Measurements from ENCODE around the gene ERC1. TPM values are rescaled to one million over a fixed set of nuclear protein-coding genes. Genes with fewer than 3 reads are reported as not detected.

ERC1 gene
- total and polyA plus RNA-seq, 9 of the 15 experiments (the other 6 are each of a cell fraction or from before 2014, with no cell fraction given): 0.74 to 11.8 (median 4.8) TPM

DNA sequence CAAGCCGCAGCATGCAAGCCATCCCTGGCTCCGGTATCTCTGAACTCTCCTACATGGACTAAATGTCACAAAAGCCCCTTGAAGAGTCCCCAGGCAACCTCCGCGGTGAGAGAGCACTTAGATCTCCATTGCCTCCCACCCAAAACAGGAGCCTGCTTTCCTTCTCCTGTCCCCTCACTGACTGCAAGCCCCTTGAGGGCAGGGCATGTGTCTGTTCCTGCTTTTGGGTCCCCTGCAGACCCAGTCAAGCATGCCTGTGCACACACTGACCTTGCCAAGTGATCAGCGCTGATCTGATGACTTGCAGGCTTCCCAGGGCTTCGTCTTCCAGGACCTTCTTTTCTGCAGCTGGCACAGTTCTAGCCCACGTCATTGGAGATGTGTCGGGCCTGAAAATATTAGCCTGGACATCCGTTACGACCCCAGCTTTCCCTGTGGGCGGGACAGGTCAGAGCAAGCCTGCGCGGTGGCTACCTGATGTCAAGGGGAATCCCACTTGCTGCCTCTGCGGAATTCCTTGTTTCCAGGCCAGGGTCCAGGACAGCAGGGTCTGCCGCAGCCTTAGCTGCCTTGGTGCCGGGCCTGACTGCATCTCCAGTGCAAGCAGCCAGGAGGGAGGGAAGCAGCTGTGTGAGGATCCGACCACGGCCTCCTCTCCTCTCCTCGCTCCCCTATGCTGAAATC, 510.8 kb downstream of the ERC1 start:
- Histone ChIP-seq H3K4me3 (no peak overlapping the region), H3K4me2 (ENCODE audit: insufficient read depth, low read length) (no peak overlapping the region), H3K9ac (ENCODE audit: insufficient read depth in 1 of 2, low read depth in 2 of 2, low read length in 2 of 2) (no peak overlapping the region), H3K27ac (ENCODE audit: extremely low read depth, low read depth, low read length) (no peak overlapping the region), H3K36me3 (ENCODE audit: control insufficient read depth, insufficient read depth, low read length) (no peaks in the 10 kb centered on the region), H2AFZ (ENCODE audit: low read depth, low read length) (no peak overlapping the region), H4K20me1 (replicated peaks; ENCODE audit: control insufficient read depth, insufficient read depth, low read length) (no peaks in the 10 kb centered on the region), H3K27me3 (ENCODE audit: control insufficient read depth in 2 of 2, insufficient read depth in 2 of 2, low read length in 2 of 2) (no peaks in the 10 kb centered on the region), H3K9me1 (ENCODE audit: control insufficient read depth, insufficient read depth, low read length) (no peaks in the 10 kb centered on the region), H3K79me2 (ENCODE audit: control insufficient read depth, insufficient read depth, low read length) (peaks cover 5% of the 10 kb centered on the region; the same call in 1 of the 3 replicates), H3K4me1 (replicated peaks in 1 of 2; ENCODE audit: control insufficient read depth in 2 of 2, insufficient read depth in 2 of 2, low read length in 2 of 2) (peaks cover 14 to 46% of the 10 kb centered on the region in 2 experiments; a peak in 4 of 5 replicates), H3K9me3 (replicated peaks; ENCODE audit: control insufficient read depth, insufficient read depth, low read depth, low read length) (no peaks in the 10 kb centered on the region; the same call in none of the 2 replicates)
- no TSS peak for BruUV-seq (replicated peaks)
- ChIA-PET CTCF (ENCODE audit: low intra/inter-chr PET ratio) (no interaction called here), POLR2A (no interaction called here)
- DNase-seq (ENCODE audit: extremely low read depth in 1 of 4, low spot score in 3 of 4): no peak
- no peak for ATAC-seq
- intact Hi-C loops (cut with micrococcal nuclease) (no loop called here), in situ Hi-C loops (cut with MboI) (no loop called here)
- 87% methylated on average over 10 of the region's 19 CpGs for WGBS (ENCODE audit: insufficient coverage, low coverage, missing lambda C conversion rate)
- TF ChIP-seq HOXB6 (CRISPR knock-in tag; IDR thresholded peaks at IDR 0.05; ENCODE audit: borderline replicate concordance) (no peak), CSDE1 (IDR thresholded peaks at IDR 0.05) (no peak), ZFX (CRISPR knock-in tag; IDR thresholded peaks at IDR 0.05) (no peak), TEAD4 (IDR thresholded peaks at IDR 0.05; ENCODE audit: low read length) (no peak), TEAD4 (CRISPR knock-in tag; IDR thresholded peaks at IDR 0.05; ENCODE audit: borderline replicate concordance) (no peak), HNRNPLL (IDR thresholded peaks at IDR 0.05; ENCODE audit: low read depth, low read length, poor library complexity, severe bottlenecking) (no peak), TRIM24 (IDR thresholded peaks at IDR 0.05) (peak in 1 of 2 experiments; percentile 44; a peak in 1 of 4 replicates), LARP7 (IDR thresholded peaks at IDR 0.05) (no peak), MEF2A (IDR thresholded peaks at IDR 0.05; ENCODE audit: control insufficient read depth, low read depth, low read length) (no peak), ZNF445 (CRISPR knock-in tag; IDR thresholded peaks at IDR 0.05; ENCODE audit: low read depth) (no peak), ZNF316 (IDR thresholded peaks at IDR 0.05) (peak; percentile 72)
- FAIRE-seq: no peak

Measured in K562 (cell line).